ENCODE results near the gene GAB2. TPM values are rescaled to one million over a fixed set of nuclear protein-coding genes. Genes with fewer than 3 reads are reported as not detected.

GAB2 gene
- polyA plus RNA-seq, 1 donor: 12.6 TPM

DNA sequence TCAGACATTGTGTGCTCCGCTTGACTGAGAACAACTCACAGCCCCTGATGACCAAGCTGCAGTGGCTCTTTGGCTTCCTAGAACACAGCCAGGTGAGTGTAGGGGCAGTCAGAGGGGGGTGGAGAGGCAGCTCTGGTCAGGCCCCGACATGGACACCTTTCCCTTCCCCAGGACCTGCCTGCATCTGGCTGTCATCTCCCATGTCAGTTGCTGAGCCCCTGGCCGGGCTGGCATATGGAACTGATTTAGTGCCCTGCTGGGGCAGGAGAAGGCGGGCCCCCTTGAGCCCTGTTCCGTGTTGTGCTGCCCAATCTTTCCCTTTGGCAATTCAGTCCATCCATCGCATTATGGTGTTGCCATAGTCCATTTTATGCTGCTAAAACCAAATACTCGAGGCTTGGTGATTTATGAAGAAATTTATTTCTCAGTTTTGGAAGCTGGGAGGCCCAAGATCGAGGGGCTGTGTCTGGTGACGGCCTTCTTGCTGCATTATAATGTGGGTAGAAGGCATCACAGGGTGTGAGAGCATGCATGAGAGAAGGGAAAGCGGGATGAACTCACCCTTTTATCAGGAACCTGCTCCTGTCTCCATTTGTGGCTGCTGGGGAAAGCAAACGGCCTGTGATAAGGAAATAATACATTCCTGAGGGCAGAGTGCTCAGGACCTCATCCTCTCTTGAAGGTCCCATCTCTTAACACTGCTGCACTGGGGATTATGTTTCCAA is 209.9 kb downstream of the GAB2 start:
- no peak for DNase-seq (ENCODE audit: low read depth)

DNA sequence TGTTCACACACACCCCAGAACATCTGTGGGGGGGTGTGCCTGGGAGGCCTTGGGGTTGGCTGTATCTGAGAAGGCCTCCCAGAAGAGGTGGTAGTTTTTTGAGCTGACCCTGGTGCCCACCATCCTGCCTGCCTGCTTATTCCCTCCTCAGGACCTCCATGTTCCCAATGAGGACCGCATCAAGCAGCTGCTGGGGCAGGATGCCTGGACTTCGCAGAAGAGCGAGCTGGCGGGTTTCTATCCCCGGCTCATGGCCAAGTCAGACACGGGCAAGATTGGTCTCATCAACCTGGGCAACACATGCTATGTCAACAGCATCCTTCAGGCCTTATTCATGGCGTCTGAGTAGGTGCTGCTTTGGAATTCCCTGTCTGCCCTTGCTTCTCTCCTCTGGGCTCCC is 211.9 kb downstream of the GAB2 start:
- DNase-seq (ENCODE audit: low read depth): no peak

DNA sequence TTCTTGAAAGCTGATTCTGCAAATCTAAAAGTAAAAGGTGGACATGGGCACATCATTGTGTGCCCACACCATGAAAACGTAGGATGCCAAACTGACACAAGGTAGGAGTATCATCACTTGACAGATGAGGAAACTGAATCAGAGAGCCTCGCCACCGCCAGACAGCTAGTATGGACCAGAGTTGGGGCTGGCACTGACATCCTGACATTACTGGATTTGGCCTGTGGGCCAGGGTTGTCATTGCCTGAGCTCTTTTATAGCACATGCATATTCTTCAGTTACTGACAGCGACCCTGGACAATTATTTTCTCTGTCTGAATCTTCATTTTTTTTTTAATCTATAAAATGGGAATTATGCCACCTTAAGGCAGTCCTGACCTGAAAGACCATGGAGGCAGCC is 212.4 kb downstream of the GAB2 start:
- no peak for DNase-seq (ENCODE audit: low read depth)

DNA sequence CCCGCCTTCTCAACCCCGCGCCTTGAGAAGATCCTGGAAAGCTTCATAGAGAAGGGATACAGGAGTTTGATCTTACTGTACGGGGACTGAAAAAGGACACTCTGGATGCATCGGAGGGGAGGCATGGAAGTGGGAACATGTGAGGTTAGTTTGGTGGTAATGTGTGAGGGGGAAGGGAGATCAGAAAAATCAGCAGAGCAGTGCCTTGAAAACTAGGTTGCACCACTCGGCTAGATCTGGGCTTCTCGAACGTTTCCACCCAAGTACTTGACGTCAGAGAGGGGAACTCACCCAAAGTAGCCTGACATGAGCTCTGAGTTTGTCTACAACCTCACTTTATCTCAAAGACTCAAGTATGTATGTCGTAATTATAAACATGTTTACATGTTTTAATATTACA is 214.4 kb downstream of the GAB2 start:
- no peak for DNase-seq (ENCODE audit: low read depth)

DNA sequence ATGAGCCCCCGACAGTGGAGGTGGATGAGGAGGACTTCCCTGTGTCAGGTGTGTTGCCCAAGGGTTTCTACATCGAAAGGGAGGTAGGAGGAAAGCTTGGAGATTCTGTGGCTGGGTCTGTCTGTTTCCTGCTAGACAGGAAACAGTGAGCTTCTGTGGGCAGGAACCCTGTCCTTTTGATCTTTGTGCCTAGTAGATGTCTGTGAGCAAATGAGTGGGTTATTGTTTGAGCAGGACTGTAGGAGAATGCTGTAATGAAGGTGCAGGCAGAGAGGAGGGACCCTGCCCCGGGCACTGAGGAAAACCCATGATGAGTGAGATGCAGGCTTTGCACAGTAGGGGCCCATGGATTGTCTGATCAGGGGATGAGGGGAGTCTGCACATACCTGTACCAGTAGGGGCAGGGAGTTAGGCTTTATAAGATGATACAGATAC is 214.9 kb downstream of the GAB2 start:
- DNase-seq (ENCODE audit: low read depth): no peak

DNA sequence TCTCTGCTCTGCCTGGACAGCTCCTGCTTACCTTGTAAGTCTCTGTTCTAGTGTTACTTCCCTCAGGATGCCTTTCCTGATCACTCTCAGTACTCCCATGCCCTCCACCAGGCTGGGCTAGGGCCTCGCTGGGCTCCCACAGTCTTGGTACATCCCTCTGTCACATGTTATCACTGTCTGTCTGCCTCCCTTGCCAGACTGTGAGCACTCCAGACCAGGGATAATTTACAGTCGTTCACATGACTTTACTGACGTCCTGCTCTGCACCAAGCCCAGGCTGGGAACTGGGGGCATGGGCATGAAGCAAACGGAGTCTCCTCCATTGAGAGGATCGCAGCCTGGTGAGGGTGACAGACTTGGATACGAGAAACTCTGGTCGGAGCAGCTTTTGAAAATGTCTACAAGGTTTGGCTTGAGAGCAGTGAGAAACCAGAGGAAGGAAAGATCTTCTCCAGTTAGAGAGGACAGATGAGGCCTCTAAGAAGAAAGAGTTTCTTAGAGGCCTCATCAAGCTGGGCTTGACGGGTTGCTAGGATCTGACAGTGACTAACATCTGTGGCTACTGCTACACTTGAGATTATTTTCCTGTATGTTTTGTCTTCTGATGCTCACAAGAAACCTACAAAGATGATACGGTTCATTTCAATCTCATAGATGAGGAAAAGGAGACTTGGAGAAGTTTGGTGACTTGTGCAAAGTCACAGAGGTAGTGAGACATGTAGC is 216.4 kb downstream of the GAB2 start:
- DNase-seq (ENCODE audit: low read depth): no peak

DNA sequence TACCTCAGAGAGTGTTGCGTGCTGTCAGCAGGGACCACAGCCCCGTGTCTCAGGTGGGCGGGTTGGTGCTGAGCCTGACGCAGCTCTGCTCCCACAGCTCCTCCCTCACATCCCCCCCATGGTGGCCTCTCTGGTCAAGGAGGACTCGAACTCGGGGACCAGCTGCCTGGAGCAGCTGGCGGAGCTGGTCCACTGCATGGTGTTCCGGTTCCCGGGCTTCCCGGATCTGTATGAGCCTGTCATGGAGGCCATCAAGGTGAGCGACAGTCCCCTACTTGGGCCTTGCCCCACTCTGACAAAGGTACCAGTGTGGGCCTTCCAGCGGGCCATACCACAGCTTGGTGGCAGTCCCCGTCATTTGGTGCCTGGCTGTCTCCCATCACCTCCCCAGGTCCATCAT is 217.1 kb downstream of the GAB2 start:
- DNase-seq (ENCODE audit: low read depth): no peak

DNA sequence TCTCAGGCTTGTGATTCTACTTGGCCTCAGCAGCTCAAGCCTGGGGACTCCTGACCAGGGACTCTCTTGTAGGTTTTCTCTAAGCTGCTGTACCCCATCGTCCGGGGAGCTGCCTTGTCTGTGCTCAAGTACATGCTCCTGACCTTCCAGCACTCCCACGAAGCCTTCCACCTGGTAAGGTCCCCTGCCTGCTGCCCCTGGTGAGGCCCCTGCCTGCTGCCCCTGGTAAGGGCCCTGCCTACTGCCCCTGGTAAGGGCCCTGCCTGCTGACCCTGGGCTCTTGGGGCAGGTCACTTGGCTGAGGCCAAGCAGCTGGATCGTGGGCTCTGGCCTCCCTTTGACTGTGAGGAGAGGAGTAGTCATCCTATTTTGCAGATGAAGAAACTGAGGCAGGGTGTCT is 217.6 kb downstream of the GAB2 start:
- no peak for DNase-seq (ENCODE audit: low read depth)

DNA sequence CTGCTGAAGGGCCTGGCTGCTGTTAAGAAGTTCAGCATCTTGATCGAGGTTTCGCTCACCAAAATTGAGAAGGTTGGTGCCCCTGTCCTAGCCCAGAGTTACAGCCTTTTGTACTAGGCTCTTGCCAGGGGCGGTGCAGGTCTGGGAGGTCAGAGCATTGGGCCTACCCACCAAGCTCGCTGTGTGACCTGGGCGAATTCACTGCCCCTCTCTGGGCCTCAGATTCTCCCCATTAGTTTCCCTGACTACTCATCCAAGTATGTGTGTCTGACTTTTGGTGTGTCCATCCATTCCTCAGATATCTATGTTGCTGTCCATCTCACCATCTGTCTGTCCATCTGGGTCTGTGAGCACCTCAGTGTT is 218.0 kb downstream of the GAB2 start:
- DNase-seq (ENCODE audit: low read depth): no peak

DNA sequence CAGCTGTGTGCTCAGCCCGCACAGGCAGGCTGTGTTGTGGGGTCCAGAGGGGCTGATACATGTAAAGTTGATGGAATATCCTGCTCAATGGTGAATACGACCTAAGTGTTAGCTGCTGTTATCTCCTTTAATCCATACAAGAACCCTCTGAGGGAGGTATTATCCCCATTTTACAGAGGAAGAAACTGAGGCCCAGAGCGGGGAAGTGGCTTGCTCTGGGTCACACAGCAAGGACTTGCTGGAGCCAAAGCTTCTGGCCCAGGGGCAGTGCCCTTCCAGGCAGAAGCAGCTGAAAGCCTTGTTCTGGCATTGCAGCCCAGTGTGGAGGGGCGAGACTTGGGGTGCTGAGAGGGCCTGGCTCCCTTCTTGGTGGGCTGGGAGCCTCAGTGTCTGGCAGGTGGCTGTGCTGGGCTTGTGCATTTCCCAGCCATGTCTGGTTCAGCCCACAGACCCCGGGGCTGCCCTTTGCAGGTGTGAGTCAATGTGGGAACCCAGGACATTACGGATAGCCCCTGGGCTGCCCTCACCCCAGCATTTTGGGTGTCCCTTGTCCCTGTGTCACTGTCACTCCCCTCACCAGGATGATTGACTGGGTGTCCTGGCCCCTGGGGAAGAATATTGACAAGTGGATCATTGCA is 218.5 kb downstream of the GAB2 start:
- no peak for DNase-seq (ENCODE audit: low read depth)

DNA sequence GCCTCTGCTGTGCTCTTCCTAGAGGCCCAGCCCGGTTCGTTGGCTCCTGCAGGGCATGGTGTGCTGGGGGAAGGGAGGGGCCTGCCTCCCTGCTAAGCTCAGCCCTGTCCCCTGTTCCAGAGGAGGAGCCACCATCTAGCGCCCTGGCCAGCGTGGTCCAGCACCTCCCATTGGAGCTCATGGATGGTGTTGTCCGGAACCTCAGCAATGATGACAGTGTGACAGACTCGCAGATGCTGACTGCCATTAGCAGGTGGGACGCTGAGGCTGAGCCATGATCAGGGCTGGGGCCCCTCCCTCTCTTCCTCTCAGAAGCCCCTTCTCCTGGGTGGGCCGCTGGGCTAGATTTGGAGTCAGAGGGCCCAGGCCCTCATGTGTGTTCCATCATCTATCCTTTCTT is 219.8 kb downstream of the GAB2 start:
- no peak for DNase-seq (ENCODE audit: low read depth)

DNA sequence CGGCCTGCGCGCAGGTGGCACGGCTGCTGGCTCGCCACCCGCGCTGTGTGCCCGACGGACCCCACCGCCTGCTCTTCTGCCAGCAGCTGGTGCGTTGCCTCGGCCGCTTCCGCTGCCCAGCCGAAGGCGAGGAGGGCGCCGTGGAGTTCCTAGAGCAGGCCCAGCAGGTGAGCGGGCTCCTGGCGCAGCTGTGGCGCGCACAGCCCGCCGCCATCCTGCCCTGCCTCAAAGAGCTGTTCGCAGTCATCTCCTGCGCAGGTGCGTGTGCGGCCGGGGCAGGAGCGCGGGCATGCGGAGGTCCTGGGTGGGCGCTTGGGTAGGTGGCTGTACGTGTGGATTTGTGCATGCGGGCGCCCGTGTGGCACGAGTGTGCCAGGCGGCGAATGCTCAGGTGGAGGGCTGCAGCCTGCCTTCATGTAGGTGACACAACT is 220.9 kb downstream of the GAB2 start:
- DNase-seq (ENCODE audit: low read depth): no peak

DNA sequence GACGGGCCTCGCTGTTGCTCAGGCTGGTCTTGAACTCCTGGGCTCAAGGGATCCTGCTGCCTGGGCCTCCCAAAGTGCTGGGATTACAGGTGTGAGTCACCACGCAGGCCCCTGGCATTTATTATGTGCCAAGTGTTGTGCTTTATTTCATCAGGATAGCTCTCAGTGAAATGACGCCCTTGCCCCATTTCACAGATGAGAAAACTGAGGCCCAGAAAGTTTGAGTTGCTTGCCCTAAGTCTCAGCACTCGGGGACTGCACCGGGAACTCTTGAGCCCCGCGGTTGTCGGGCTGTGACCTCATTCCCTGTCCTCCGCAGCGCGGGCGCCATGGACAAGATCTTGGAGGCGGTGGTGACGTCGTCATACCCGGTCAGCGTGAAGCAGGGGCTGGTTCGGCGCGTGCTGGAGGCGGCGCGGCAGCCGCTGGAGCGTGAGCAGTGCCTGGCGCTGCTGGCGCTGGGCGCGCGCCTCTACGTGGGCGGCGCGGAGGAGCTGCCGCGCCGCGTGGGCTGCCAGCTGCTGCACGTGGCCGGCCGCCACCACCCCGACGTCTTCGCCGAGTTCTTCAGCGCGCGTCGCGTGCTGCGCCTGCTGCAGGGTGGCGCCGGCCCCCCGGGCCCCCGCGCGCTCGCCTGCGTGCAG is 221.6 kb downstream of the GAB2 start:
- no peak for DNase-seq (ENCODE audit: low read depth)

DNA sequence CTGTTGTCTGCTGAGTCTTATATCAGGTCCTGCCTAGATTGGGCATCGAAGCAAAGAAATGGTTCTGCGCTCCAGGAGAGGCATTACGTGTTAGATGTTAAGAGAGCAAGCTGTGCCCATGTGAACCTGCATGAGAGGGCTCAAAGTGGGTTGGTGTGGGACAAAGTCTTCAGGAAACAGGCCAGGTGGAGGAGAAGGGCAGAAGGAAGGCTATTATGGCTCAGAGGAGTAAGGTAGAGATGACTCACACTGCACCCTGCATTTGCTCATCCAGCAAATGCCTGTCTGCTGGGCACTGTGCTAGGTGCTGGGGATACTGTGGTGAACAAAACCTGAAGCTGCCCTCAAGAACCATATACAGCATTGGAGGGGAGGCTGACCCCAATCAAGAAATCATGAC is 223.1 kb downstream of the GAB2 start:
- DNase-seq (ENCODE audit: low read depth): no peak

DNA sequence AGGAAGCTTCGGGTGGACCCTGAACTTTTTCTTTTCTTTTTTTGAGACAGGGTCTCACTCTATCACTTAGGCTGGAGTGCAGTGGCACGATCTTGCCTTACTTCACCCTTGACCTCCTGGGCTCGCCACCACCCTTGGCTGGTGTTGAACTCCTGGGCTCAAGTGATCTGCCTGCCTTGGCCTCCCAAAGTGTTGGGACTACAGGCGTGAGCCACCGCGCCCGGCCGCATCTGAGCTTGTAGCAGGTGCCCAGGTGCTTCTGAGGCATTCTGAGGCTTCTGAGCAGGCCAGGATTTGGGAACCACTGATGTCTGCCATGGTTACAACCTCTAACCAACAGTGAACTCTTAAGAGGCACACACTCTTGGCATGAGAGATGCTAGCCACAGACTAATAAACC is 223.8 kb downstream of the GAB2 start:
- no peak for DNase-seq (ENCODE audit: low read depth)

DNA sequence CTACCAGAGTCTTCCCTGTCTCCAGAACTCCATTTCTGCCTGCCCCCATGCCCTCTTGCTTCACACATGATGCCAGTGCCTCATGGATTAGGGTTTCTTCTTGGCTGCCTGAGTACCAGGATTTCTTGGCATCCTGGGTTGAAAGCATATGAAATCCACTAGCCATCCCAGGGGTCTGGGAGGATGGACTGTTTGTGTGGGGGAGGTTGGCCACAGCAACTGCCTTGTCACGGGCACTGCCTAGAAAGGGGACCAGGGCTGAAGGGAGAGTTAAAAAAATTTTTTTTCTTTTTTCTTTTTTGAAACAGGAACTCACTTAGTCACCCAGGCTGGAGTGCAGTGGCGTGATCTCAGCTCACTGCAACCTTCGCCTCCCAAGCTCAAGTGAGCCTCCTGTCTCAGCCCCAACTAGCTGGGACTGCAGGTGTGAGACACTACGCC is 224.7 kb downstream of the GAB2 start:
- DNase-seq (ENCODE audit: low read depth): no peak

DNA sequence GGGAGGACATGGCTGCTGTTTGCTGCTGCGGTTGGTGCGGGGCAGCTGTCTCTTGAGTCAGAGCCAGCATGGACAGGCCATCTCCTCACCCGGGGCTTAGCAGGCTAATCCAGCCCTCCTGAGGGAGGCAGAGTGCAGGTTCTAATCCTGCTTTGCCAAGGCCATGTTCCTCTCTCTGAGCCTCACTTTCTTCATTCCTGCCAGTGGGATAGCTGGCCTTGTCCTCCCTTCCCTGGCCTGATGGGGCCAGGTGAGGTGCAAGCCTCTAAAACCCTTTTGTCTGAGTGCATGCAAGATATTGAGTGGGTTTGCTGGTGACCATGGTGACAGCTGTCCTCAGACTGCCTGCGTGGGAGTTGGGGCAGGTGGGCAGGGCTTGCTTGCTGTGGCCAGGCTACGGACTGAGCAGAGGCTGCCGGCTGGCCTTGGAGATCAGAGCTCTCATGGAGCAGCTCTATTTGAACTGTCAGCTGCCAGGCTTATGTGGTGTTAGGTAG is 225.3 kb downstream of the GAB2 start:
- no peak for DNase-seq (ENCODE audit: low read depth)

DNA sequence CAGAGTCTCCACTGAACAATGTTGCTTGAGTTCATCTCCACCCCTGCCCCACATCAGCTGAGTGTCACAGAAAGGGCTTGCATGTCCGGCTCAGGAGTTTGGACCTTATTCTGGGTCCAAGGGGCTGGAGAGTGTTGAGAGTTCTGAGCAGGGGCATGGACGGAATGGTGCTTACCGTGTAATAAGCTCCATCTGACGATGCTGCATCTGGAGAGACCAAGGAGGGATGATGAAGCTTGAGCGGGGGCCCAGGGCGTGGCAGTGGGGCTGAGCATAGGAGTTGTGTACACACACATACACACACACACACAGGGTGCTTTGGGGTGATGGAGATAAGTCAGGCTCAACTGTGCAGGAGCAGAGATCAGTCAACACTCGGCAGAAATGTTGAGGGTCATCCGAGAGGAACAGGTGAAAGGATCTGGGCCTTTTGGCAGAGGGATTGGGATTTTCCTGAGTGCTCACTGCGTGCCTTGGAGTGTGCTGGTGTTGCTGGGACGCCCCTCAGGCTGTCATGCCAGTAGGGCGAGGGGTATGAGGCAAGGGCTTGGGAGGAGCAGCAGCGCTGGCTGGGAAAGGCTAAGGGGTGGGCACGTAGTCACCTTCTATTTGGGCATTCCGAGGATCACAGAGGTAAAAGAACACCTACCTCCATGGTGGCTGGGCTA is 226.6 kb downstream of the GAB2 start:
- no peak for DNase-seq (ENCODE audit: low read depth)

DNA sequence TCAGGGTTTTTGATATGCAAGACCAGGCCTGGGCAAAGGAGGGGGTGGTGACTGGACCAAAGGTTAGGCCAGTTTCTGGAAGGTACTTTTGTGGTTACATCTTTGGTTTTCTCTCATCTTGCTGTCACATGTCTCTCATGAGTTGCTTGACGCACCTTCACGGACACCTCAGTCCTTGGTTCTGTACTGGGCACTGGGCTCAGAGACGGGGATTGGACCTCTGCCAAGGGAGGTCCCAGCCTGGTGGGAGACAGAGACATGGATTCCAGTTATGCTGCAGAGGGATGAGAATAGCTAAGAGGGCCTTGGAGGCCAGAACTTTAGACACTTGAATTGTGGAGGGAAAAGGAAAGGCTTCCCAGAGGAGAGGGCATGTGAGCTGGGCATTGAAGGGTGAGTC is 227.2 kb downstream of the GAB2 start:
- DNase-seq (ENCODE audit: low read depth): no peak

DNA sequence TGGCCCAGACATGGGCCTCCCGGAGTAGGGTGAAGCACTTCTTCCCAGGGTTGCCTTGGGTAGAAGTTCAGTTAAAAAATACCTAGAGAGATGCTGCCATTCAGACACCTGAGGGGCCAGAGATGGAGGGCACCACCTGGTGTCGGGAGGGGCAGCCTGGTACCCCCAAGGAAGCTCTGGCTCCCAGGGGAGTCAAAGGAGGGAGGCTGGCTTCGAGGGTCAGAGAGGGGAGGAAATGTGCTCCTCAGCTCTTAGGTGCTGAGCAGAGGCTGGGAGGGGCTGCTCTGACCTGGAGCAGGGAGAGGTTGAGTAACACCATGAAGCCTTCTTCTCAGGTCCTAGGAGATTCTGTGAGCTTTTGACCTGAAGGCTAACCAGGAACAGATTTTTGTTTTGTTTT is 227.8 kb downstream of the GAB2 start:
- no peak for DNase-seq (ENCODE audit: low read depth)

DNA sequence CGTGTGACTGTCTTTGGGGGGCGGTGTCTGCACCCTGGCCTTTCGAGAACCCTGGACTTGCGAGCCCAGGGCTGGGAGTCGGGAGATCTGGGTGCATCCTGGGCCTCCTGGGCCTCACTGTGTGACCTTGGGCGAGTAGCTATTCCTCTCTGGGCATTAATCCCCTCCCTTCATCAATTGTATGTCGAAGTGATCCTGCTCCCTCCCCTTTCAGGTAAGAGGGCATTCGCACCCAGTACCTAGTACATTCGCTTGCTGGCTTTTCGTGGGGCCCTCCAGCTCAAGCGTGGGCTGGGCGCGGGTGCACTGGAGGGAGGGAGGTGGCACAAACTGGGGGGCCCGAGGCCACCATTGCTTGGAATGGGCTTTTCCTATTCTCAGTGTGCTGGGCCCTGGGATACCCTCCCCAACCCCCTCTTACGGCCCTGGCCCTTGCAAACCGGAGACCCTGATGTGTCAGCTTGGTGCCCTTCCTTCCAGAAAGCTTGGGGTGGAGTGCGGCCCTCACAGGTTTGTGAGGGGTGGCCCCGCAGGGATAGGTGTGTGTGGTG is 228.4 kb downstream of the GAB2 start:
- no peak for DNase-seq (ENCODE audit: low read depth)

Data from forelimb muscle (tissue), 1 donor.